GM10266 (cell line): ENCODE measurements around the gene CWH43.
"Not testable (repeated sequence)": the region's sequence is repeated elsewhere in the genome, so short reads cannot be mapped to it uniquely, and the experiment has no call there.

Source experiments
- DNase-seq: peaks from one replicate; pipeline ENCODE4 v3.0.0; 2012; ENCODE audit errors: extremely low spot score
- TF ChIP-seq, protein P1 (sequence below): IDR thresholded peaks from 2 replicates; pipeline ENCODE4 v1.5.1; 2012; ENCODE audit warnings: mild to moderate bottlenecking, low read depth; ENCODE audit not compliant: control insufficient read depth, insufficient read depth; ENCODE audit errors: missing control alignments

CWH43 gene

DNA sequence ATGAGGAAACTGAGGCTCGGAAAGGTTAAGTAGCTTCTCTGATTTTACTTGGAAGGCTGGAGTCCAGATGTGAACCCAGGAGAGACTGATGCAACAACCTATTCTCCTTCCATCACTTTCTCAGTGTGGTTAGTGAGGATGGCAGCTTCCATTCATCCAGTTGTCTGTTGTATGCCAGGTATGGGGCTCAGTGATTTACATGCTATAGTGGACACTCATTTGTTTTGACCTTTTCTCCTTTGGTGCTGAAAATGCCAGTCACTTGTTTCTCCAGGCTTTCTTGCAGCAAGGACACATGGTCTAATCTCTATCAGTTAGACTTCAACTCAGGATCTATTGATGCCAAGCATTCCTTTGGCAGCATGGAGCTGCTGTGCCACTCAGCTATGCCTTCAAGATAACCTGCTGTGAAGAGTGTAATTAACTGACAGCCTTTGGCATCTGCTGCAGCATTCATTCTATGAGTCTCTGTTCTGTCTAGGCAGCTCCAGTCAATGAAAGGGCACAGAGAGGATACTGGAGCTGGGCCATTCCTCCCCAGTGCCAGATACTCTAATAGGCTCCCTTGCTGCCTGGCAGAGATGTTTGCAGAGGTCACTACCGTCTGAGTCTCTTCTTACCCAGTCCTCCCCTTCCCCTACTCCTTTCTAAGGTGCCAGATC, 11.0 kb upstream of the CWH43 start:
- TF ChIP-seq, protein P1, sequence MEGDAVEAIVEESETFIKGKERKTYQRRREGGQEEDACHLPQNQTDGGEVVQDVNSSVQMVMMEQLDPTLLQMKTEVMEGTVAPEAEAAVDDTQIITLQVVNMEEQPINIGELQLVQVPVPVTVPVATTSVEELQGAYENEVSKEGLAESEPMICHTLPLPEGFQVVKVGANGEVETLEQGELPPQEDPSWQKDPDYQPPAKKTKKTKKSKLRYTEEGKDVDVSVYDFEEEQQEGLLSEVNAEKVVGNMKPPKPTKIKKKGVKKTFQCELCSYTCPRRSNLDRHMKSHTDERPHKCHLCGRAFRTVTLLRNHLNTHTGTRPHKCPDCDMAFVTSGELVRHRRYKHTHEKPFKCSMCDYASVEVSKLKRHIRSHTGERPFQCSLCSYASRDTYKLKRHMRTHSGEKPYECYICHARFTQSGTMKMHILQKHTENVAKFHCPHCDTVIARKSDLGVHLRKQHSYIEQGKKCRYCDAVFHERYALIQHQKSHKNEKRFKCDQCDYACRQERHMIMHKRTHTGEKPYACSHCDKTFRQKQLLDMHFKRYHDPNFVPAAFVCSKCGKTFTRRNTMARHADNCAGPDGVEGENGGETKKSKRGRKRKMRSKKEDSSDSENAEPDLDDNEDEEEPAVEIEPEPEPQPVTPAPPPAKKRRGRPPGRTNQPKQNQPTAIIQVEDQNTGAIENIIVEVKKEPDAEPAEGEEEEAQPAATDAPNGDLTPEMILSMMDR = no peak

DNA sequence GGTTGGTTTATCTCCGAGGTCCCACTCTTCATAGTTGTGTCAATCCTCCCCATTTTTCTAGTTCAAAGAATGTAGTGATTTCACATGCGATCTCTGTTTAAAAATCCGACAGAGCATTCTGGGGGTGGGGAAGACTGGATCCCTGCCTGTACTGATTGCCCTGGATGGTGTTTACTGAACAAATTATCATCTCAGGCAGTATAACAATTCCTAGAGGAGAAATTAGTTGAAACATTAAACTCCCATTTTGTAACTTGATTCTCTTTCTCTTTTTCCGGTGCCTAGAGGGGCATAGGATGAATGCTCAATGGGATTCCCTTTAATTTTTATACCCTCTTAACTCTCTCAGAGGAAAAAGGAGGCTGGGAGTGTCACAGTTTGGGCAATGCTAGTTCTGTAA, 10.0 kb upstream of the CWH43 start:
- TF ChIP-seq, protein P1 = no peak

More for the DNA sequence above, 11.0 kb upstream of the CWH43 start:
- no peak for DNase-seq

GRCh38 chr4:48979914-48980579, 6.0 kb upstream of the CWH43 start:
- no peak for DNase-seq
- TF ChIP-seq, protein P1 = no peak

More for the DNA sequence above, 10.0 kb upstream of the CWH43 start:
- DNase-seq = no peak

DNA sequence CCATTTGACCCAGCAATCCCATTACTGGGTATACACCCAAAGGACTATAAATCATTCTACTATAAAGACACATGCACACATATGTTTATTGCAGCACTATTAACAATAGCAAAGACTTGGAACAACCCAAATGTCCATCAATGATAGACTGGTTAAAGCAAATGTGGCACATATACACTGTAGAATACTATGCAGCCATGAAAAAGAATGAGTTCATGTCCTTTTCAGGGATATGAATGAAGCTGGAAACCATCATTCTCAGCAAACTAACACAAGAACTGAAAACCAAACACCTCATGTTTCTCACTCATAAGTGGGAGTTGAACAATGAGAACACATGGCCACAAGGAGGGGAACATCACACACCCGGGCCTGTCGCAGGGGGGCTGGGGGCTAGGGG, 2.1 kb upstream of the CWH43 start:
- DNase-seq = not testable (repeated sequence)

- TF ChIP-seq, protein P1 = no peak
- no peak for DNase-seq
These were observed 486 bp upstream of the CWH43 start for GRCh38 chr4:48985602-48985975.

DNA sequence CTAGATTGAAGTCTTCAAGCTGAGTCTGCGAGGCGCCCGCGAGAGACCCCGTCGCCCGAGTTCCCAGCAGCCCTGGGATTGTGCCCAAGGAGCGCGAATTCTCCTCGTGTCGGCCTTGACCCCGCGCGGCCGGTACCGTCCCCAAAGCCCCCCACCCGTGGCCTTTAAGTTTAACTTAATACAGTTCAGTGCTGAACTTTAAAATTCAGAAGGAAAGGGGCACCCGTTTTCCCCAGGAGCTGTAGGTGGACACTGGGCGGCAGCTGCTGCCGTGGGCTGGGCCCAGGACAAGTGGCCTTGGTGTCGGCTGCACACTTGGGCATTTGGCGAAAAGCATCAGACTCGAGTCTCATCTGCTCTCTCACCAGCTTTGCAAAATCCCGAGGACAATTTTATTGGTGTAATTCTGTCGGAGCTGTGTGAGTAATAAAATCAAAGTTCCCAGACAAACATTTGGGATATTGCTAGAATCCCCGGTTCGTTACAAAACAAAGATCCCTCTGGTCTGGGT, 634 bp downstream of the CWH43 start:
- TF ChIP-seq, protein P1 = no peak
- DNase-seq = no peak

GRCh38 chr4:48989461-48990203, 3.6 kb downstream of the CWH43 start:
- TF ChIP-seq, protein P1 = no peak
- no peak for DNase-seq
